22Rv1 (cell line): ENCODE results near the gene FILIP1.

Experiments used
- CTCF ChIP-seq: fragments of 450-650 bp; IDR thresholded peaks from 2 replicates; pipeline ENCODE4 v1.5.1; 2017; ENCODE audit warnings: mild to moderate bottlenecking
- ZFX ChIP-seq: fragments of 450-650 bp; IDR thresholded peaks from 2 replicates; pipeline ENCODE4 v1.6.1; 2017; ENCODE audit warnings: antibody characterized with exemption, borderline replicate concordance

GRCh38 chr6:75305573-75305972, 188.0 kb downstream of the FILIP1 start:
- no peak for TF ChIP-seq CTCF
- no peak for TF ChIP-seq ZFX
